NCI-H1436 (cell line): Measurements from ENCODE around the gene DEDD2.

Experiments used
- DNase-seq: peaks from one replicate; lab custom pipeline; 2025; lab: John Stamatoyannopoulos, UW

Gene DEDD2

DNA sequence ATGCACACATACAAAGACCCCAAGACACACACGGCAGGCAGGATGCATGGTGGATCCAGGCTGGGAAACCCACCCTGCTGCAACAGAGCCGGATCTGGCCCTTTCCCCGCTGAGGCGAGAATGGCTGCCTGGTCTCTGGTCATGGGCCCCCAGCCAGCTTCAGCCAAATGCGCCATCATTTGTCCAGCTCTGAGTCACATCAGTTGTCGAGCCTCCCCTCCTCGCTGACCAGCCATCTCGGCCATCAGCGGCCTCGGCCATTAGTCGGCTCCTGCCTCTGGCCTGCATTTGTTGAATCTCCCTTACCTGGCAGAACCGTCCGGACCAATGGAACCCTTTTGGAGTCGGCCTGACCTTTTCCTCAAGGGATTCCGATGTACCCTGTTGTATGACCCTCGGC lies 46.8 kb downstream of the DEDD2 start:
- no peak for DNase-seq

DNA sequence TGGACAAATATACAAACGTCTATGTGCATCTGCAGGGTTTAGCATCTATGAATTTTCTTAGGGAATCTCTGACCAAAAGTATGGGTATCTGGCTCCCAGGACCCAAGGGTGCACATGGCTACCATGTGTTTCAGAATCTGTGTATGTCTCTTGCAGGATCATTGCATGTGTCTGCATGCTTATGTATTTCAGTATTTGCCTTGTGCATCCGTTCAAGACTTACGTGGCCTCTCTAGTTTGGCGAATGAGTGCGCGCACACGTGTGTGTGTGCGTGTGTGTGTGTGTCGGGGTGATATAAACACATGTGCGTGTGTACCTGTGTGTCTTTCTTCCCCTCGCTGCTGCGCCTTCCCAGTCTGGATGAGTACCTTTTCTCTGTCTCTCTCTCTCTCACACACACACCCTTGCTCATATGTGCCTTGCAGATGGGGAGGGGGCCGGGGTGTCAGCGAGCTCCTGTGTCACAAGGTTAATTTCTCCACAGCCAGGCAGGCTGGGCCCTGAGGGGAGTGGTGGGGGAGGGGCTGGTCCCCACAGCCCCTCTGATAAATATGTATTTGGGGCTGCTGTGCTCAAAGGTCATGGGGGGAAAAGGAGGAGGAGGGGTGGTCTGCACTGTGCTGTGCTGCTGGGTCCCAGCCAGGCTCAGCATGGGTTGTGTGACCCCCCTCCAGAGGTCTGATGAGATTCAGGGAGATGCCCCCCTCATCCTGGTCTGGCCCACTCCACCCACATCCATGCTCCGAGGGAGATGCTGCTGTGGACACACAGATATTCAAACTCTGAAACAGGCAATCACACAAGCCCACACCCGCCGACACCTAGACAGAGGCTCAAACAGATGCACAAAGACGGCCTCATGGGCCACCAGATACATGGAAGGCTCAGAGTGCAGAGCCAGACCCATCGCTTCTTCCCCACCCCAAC lies 47.7 kb downstream of the DEDD2 start:
- no peak for DNase-seq

DNA sequence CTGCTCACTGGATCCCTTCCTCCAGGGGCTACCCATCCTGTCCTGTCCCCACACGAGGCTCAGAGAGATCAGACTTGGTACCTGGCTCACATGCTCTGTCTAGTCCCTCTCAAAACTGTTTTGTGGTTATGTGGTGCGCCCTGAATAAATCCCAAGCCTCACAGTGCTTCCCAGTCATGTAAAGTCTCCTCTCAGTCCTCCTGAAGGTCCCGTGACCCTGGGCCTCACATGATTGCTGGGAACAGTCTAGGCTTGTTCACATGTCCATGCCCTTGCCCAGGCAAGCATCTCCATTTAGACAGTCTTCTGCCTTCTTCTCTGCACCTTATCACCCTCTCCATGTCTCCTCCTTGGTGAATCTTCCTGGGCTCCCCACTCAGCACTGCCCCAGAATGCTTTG lies 49.3 kb downstream of the DEDD2 start:
- no peak for DNase-seq

DNA sequence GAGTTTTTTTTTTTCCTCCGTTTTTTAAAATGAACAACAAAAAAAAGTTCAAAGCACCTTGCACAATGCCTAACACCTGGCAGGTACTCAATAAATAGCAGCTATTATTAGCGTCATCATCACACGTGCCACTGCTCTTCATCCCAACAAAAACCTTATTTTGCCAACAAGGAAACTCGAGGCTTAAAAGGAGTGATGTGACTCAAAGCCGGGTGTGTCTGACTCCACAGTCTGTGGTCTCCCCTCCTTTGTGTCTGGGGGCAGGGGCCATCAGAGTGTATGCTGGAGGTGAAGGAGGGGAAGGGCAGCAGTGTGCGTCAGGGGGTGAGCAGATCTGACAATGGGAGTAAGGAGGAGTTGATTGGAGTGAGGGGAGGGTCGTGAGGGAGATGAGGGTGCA lies 51.2 kb downstream of the DEDD2 start:
- no peak for DNase-seq

DNA sequence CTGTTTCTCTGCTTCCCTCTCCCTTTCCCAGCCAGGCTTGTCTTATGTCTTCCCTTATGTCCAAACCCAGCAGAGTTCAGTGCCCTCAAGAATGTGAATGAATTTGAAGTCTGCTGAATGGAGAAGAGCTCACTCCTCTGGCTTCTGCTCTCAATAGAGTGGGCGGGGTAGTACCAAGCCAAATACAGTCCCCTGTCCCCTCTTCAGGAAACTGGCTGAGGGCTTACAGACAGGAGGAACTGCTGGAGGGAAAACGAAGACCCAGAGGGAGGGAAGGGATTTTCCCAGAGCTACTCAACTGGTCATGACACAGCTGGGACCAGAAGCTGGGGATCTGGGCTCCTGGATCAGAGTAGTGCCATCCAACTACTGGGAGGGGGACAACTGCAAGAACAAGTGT lies 52.3 kb downstream of the DEDD2 start:
- DNase-seq = no peak

DNA sequence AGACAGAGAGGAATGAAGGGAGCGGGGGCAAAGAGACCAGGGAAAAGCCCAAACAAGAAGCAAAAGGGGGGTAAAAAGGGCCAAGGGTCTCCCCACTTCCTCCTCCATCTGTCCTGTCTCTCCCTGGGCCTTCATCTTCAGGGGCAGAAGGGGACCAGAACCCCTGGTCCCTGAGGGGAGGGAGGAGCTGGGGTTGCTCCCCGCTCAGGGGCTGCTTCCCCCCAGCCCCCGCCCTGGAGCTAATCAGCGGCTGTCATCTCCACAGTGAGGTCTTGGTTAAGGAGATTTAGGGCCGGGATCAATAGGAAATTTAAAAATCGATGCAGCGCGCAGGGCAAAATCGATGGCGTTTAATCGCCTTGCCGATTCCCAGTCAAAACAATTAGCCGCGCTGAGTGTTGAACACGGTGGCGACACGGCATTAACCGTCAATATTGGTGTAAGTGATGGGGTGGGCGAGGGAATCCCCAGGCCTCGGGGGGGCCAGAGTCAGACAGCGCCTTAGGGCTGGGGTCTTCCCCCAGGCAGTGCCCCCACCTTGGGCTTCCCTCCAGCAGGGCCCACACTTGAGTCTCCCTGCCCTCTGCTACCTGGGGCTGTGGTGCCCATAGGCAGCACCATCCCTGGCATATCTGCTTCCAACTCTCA lies 55.7 kb downstream of the DEDD2 start:
- no peak for DNase-seq

DNA sequence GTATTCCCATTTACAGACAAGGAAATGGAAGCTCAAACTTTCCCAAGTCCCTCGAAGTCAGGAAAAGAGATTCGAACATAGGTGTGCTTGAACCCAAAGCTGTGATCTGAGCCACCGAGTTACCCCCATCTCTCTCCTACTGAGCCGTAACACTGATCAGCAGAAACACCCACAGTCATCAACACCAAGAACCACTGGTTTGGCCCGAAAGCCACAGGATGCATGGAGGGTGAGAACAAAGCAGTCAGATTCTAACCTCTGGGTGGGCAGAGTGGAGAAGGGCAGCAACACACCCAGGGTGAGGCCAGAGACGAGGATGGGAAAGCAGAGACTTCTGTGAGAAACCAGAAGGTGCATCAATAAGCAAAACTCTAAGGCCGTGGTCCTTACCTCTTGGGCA lies 57.5 kb downstream of the DEDD2 start:
- DNase-seq = no peak

DNA sequence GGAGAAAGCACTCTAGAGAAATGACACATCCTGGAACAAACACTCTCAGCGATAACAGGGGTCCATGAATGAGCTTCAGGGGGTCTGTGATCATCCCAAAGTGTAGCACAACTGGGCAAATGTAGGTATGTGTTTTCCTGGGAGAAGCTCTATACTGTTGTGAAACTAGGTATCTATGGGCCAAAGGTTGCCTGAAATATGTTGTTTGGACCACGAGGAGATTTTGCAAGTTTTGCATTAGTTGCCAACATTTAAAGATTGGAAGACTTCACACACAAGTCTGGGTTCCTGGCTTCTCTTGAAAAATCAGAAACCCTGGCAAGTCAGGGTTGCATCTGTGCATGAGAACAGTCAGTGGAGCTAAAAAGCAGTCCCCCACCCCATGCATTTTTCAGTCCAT lies 58.6 kb downstream of the DEDD2 start:
- DNase-seq = no peak

DNA sequence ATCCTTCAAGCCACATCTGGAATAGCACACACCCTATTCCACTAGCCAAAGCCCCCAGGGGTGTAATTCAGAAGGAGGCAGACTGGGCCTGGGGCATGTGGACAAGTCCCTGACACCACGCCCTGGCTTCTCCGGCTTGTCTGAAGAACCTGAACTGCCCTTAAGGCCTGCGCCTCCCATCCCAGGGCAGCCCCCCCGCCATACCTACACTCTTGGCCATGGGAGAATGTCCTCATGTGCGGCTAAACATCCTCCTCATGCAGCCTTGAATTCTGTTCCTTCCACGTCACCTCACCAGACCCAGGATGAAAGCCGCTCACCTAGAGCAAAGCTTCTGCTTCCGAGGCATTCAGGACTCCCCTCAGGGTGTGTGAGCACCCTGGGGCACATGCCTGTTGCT lies 60.9 kb downstream of the DEDD2 start:
- no peak for DNase-seq

DNA sequence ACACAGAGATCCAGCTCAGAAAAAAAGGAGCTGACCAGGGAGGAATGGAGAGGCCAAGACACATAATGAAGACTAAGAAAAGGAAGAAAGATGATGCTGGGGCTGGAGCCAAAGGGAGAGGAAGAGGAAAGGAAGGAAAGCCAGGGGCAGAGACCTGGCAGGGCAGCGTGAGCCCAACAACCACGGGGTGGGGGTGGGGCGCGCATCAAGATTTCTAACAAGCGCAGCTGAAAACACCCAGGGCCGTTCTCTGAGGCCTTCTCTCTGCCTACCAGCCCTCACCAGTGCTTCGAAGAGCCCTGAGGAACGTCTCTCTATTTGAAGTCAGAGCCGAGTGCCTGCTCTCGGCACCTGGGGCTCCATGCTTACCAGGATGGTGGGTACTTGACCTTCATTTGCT lies 61.7 kb downstream of the DEDD2 start:
- no peak for DNase-seq

DNA sequence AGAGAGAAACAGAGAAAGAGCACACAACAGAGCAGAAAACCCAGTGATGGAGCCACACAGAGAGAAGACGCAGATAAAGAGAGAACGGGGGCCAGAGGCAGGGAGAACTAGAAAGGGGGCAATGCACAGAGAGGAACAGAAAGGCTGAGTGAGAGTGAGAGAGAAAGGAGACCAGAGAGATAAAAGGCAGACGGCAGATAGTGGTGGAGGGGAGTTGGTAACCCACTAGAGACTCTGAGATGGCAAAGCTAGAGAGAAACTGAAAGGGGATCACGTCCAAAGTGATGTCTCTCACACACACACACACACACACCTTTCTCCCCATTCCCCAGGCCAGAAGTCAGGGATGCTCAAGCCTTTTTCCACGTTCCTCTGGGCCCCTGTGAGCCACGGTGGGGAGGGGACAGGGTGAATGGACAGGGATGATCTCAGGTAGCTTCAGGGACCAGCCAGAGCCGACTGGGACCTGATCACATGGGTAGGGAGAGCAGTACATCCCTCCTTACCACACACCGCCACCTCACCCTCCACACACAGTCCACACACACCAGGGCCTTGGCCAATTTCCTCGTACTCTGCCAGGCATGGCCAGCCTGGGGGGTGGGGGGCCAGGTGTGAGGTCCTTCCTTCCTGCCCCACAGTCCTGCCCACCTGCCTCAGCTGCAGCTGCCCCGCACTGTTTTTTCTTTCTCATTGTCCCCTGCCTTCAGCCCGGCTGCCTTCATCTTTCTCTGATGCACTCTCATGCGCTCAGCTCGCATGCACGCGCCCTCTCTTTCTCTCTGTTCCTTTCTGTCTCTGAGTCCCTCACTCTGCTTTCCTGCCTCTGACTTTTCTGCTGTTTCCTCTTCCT lies 62.8 kb downstream of the DEDD2 start:
- peak; percentile 29 for DNase-seq

DNA sequence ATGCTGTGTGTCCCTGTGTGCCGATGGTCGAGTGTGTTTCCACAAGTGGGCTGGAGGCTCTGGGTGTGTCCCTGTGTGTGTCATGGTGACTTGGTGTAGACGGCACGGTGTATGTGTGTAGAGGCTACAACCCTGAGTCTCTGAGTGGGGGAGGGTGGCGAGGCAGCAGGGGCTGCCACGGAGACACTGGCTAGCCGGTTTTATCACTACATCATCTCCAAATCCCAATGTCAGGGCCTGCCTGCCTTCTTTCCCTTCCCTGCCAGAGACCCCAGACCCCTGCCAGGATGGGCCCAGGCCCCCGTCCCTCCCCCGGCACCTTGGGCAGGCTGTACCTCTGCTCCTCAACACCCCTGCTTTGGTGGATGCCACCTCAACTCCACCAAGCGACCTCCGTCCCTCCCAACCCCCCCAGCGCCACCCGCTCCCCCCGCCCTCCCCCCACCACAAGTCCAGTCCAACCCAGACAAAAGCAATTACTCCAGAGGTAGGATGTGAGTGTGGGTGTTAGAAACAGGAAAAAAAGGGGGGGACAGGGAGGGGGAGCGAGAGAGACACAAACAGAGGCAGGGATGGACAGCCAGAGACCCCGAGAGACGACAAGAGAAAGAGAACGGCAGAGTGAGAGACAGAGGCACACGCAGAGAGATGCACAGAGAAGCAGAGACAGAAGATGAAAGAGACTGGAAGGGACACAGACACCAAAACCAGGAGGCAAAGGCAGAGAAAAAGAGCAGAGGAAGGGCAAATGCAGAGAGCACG lies 63.6 kb downstream of the DEDD2 start:
- DNase-seq = peak; percentile 37

DNA sequence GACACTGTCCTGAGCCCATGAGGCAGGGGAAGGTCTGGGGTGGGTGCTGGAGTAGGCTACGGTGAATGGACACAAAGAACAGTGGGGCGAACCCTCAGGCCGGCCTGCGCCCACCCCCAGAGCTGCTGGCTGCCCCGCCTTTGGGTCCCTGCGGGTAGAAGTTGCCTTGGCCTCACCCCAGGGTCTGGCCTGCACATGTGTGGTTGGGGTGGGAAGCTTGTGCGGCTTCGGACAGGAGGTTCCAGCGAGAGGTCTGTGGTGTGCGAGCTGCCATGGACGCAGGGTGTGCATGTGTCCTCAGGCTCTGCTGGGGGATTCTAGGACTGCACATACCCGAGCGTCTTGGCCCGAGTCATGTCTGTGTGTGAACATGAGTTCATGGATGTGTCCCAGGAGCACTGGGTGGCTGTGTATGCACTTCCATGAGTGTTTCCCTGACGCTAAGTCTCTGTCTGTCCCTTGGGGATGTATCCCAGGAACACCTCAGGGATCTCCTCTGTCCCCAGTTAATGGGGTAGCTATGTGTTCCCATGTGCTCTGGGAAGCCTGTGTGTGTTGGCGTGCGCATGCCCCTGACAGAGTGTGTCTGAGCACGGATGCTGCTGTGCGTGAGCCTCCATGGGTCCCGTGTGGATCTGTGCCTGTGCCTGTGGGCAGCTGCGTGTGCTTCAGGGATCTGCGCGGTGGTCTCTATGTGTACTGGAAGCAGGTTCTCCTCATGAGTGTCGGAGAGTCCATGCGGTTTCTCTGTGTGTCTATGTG lies 64.4 kb downstream of the DEDD2 start:
- DNase-seq = no peak

DNA sequence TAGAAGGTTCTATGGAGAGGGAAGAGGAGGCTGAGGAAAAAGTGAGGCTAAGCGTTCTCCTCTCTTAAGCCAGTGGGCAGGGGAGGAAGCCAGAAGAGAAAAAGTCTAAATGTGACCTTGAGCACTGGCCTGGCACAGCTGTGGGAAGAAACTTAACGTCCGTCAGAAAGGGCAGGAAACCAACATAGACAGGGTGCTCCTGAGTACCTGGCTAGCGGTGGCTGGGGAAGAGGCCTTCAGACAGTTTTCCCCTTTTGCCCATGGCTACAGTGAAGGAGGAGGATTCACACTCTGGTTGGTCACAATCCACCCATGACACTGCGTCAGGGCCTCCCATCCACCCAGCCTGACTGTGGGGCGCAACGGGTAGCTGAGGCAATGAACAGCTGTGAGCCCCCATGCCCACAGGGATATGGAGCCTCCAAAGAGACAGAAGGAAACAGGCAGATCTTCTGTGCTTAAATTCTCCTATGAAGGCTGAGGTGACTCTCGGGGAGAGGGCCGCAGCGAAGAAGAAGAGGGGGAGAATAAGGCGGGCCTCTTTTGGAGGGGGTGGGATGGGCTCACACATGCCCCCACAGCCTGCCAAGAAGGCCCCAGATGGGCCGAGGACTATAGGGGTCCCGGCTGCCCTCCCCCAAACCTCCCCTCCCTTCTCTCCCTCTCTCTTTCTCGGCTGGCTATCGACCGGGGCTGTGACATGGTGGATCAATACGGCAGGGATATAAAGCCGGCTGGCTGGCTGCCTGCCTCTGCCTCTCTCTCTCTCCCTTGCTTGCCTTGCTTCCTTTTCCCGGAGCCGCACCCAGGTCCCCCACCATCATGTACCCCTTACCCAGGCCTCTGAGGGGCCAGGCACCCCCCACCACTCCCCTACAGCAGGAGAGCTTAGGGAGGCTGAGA lies 65.4 kb downstream of the DEDD2 start:
- DNase-seq = no peak

DNA sequence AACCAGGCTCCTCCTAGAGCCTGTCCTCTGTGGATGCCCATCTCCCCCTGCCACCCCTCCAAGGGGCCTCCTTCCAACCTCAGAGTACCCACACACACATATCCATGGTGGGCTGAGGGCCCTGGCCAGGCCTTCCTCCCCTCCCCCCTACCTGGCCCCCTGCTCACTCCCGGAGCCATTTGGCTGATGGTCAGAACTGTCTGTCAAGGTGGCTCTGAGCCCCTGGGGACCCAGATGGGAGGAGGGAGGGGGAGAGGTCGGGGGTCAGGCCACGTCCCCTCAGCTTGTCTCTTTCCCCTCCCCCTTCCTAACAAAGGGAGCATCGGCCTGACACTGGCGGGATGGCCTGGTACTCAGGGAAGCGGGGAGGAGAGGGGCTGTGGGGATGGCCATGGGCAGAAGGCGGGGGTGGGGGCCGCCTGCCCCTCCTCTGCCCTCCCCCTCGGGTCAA lies 66.5 kb downstream of the DEDD2 start:
- no peak for DNase-seq

DNA sequence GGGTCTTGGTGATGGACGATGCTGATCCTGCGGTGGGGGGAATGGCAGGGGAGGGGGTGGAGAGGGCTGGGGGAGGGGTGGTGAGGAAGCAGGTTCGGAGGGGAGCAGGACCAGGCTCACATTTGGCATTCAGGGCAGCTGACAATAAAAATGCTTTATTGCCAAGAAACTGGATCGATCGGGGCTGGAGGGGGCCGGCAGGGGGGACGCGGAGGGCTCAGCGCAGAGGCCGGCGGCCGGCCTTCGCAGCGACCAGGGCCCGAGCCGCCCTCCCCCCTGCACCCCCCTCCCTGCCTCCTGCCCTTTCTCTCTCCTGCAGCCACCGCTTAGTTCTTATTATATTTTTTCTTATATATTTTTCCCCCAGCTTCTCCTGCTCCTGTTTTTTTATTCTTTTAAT lies 67.1 kb downstream of the DEDD2 start:
- DNase-seq = no peak

DNA sequence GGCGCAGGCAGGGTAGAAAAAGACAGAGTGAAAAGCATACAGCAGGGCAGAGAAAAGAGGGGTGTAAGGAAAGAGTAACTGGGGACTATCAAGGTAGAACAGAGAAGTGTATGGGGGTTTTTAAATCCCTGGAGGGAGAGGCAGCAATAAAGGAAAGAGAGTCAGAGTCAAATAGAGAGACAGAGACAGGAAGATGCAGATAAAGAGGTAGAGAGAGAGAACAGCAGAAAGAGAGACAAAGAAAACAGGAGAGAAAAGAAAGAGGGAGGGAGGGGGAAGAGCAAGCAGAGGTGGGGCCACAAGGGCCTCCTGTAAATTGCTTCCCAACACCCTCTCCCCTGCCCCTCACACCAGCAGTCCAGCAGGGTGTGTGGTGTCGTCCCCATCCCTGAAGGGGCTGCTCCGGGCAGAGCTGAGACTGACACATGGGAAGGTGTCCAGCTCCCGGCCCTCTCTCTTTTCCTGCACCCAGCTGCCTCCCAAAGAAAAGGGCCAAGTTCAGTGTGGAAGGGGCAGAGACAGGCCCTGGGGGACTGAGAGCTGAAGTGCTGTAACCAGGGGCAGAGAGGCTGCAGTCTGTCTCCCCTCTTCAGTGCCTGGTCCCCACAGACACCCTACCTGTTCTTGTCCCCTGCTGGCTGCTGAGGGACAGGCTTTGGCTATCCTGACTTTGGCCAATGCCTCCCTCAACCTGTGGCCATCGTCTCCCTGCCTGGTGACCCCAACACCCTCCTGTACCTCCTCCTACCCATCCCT lies 67.9 kb downstream of the DEDD2 start:
- no peak for DNase-seq
